ENCODE measurements around the gene NT5DC3. TPM values are rescaled to one million over a fixed set of nuclear protein-coding genes. Genes with fewer than 3 reads are reported as not detected.

NT5DC3 gene
- total RNA-seq, 1 donor from 2014 or later = 9.9 TPM

GRCh38 chr12:103879048-103879692 lies 38.1 kb upstream of the NT5DC3 start:
- Histone ChIP-seq H3K9ac (ENCODE audit: low read depth in 1 of 3, low read length in 3 of 3) (no peak overlapping the region), H3K4me3 (ENCODE audit: low read length in 3 of 3) (no peak overlapping the region)

DNA sequence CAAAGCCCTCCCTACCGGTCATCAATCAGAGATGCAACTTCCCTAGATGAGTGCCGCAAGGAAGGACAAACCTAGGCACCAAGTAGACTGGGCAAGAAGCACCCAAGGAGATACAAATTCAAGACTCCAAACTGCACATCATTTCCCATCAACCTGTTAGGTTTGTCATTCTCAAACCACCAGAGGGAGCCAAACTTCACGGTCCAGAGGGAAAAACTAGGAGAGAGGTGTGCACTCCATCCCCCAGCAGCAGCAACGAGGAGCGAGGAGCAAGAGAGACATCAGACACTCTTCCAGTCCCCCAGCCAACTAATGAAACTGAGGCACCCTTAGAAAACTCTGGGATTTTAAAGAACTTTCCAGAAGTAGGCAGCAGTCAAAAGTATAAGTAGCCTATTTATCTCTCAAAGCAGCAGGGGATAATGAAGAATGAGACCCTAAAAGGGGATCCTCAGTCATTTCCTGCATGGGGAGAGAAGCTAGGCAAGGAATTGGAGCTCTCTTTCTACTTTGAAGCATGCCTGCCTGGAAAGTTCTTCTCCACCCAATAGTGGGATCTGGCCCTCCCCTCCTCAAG lies 37.0 kb upstream of the NT5DC3 start:
- Histone ChIP-seq H3K4me3 (ENCODE audit: low read length in 3 of 3) (no peak overlapping the region), H3K9ac (ENCODE audit: low read depth in 1 of 3, low read length in 3 of 3) (no peak overlapping the region), H3K9me3 (ENCODE audit: control insufficient read depth in 3 of 3, low read length in 3 of 3) (no peaks in the 10 kb centered on the region), H3K36me3 (ENCODE audit: control insufficient read depth in 3 of 3, insufficient read depth in 3 of 3, low read length in 3 of 3) (no peaks in the 10 kb centered on the region), H3K4me1 (ENCODE audit: control insufficient read depth in 3 of 3, insufficient read depth in 3 of 3, low read length in 3 of 3) (no peaks in the 10 kb centered on the region), H3K27me3 (ENCODE audit: control insufficient read depth in 3 of 3, insufficient read depth in 3 of 3, low read length in 3 of 3) (no peaks in the 10 kb centered on the region), H3K27ac (ENCODE audit: low read depth, low read length) (no peak overlapping the region)

More at GRCh38 chr12:103879048-103879692, 38.1 kb upstream of the NT5DC3 start:
- Histone ChIP-seq H3K36me3 (ENCODE audit: control insufficient read depth in 3 of 3, insufficient read depth in 3 of 3, low read length in 3 of 3) (no peaks in the 10 kb centered on the region), H3K4me1 (ENCODE audit: control insufficient read depth in 3 of 3, insufficient read depth in 3 of 3, low read length in 3 of 3) (no peaks in the 10 kb centered on the region), H3K9me3 (ENCODE audit: control insufficient read depth in 3 of 3, low read length in 3 of 3) (no peaks in the 10 kb centered on the region), H3K27me3 (ENCODE audit: control insufficient read depth in 3 of 3, insufficient read depth in 3 of 3, low read length in 3 of 3) (no peaks in the 10 kb centered on the region), H3K27ac (ENCODE audit: low read depth, low read length) (no peak overlapping the region)

GRCh38 chr12:103877288-103877687 lies 36.3 kb upstream of the NT5DC3 start:
- H3K9me3 ChIP-seq (ENCODE audit: control insufficient read depth in 3 of 3, low read length in 3 of 3) = no peaks in the 10 kb centered on the region
- H3K27me3 ChIP-seq (ENCODE audit: control insufficient read depth in 3 of 3, insufficient read depth in 3 of 3, low read length in 3 of 3) = no peaks in the 10 kb centered on the region
- no peaks in the 10 kb centered on the region for H3K4me1 ChIP-seq (ENCODE audit: control insufficient read depth in 3 of 3, insufficient read depth in 3 of 3, low read length in 3 of 3)

DNA sequence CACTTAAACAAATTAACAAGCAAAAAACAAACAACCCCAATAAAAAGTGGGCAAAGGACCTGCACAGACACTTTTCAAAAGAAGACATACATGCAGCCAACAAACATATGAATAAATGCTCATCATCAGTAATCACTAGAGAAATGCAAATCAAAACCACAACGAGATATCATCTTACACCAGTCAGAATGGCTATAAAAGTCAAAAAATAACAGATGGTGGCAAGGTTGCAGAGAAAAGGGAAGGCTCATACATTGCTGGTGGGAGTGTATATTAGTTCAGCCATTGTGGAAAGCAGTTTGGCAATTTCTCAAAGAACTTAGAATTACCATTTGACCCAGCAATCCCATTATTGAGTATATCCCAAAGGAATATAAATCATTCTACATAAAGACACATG lies 34.6 kb upstream of the NT5DC3 start:
- H3K9me3 ChIP-seq (ENCODE audit: control insufficient read depth in 3 of 3, low read length in 3 of 3) = no peaks in the 10 kb centered on the region
- no peak overlapping the region for H3K4me3 ChIP-seq (ENCODE audit: low read length in 3 of 3)
- no peaks in the 10 kb centered on the region for H3K27me3 ChIP-seq (ENCODE audit: control insufficient read depth in 3 of 3, insufficient read depth in 3 of 3, low read length in 3 of 3)
- H3K4me1 ChIP-seq (ENCODE audit: control insufficient read depth in 3 of 3, insufficient read depth in 3 of 3, low read length in 3 of 3) = no peaks in the 10 kb centered on the region
- no peaks in the 10 kb centered on the region for H3K36me3 ChIP-seq (ENCODE audit: control insufficient read depth in 3 of 3, insufficient read depth in 3 of 3, low read length in 3 of 3)
- H3K27ac ChIP-seq (ENCODE audit: low read depth, low read length) = no peak overlapping the region
- no peak overlapping the region for H3K9ac ChIP-seq (ENCODE audit: low read depth in 1 of 3, low read length in 3 of 3)

More at GRCh38 chr12:103877288-103877687, 36.3 kb upstream of the NT5DC3 start:
- Histone ChIP-seq H3K4me3 (ENCODE audit: low read length in 3 of 3) (no peak overlapping the region), H3K27ac (ENCODE audit: low read depth, low read length) (no peak overlapping the region), H3K9ac (ENCODE audit: low read depth in 1 of 3, low read length in 3 of 3) (no peak overlapping the region), H3K36me3 (ENCODE audit: control insufficient read depth in 3 of 3, insufficient read depth in 3 of 3, low read length in 3 of 3) (no peaks in the 10 kb centered on the region)

- H3K27ac ChIP-seq (ENCODE audit: low read depth, low read length) = no peak overlapping the region
- no peaks in the 10 kb centered on the region for H3K9me3 ChIP-seq (ENCODE audit: control insufficient read depth in 3 of 3, low read length in 3 of 3)
- no peaks in the 10 kb centered on the region for H3K4me1 ChIP-seq (ENCODE audit: control insufficient read depth in 3 of 3, insufficient read depth in 3 of 3, low read length in 3 of 3)
- no peaks in the 10 kb centered on the region for H3K27me3 ChIP-seq (ENCODE audit: control insufficient read depth in 3 of 3, insufficient read depth in 3 of 3, low read length in 3 of 3)
- no peak overlapping the region for H3K9ac ChIP-seq (ENCODE audit: low read depth in 1 of 3, low read length in 3 of 3)
- no peak overlapping the region for H3K4me3 ChIP-seq (ENCODE audit: low read length in 3 of 3)
- no peaks in the 10 kb centered on the region for H3K36me3 ChIP-seq (ENCODE audit: control insufficient read depth in 3 of 3, insufficient read depth in 3 of 3, low read length in 3 of 3)
These were observed 27.2 kb upstream of the NT5DC3 start for GRCh38 chr12:103868215-103868614.

GRCh38 chr12:103865151-103865730 lies 24.2 kb upstream of the NT5DC3 start:
- H3K4me3 ChIP-seq (ENCODE audit: low read length in 3 of 3) = no peak overlapping the region
- H3K36me3 ChIP-seq (ENCODE audit: control insufficient read depth in 3 of 3, insufficient read depth in 3 of 3, low read length in 3 of 3) = no peaks in the 10 kb centered on the region
- H3K27ac ChIP-seq (ENCODE audit: low read depth, low read length) = no peak overlapping the region
- no peaks in the 10 kb centered on the region for H3K4me1 ChIP-seq (ENCODE audit: control insufficient read depth in 3 of 3, insufficient read depth in 3 of 3, low read length in 3 of 3)
- no peak overlapping the region for H3K9ac ChIP-seq (ENCODE audit: low read depth in 1 of 3, low read length in 3 of 3)
- no peaks in the 10 kb centered on the region for H3K9me3 ChIP-seq (ENCODE audit: control insufficient read depth in 3 of 3, low read length in 3 of 3)
- H3K27me3 ChIP-seq (ENCODE audit: control insufficient read depth in 3 of 3, insufficient read depth in 3 of 3, low read length in 3 of 3) = no peaks in the 10 kb centered on the region

DNA sequence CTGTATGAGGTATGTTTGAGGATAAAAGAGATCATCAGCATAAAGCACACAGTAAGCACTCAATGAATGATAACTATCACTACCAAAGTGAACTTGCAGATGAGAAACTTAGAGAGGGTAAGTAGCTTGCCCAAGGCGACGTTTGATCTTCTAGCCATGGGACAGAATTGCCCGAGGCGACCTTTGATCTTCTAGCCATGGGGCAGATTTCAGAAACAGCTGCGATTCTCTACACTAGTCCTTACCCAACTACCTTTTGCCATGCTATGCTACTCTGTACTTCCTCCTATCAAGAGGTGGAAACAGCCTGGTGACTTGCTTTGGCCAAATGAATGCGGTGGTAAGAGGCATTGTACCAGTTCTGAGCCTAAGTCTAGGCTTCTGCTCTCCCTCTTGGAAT lies 23.7 kb upstream of the NT5DC3 start:
- peaks cover 0 to 1% (median 0%) of the 10 kb centered on the region in 3 donors for H3K4me1 ChIP-seq (ENCODE audit: control insufficient read depth in 3 of 3, insufficient read depth in 3 of 3, low read length in 3 of 3)
- no peaks in the 10 kb centered on the region for H3K27me3 ChIP-seq (ENCODE audit: control insufficient read depth in 3 of 3, insufficient read depth in 3 of 3, low read length in 3 of 3)
- H3K4me3 ChIP-seq (ENCODE audit: low read length in 3 of 3) = no peak overlapping the region
- H3K27ac ChIP-seq (ENCODE audit: low read depth, low read length) = no peak overlapping the region
- H3K9ac ChIP-seq (ENCODE audit: low read depth in 1 of 3, low read length in 3 of 3) = no peak overlapping the region
- no peaks in the 10 kb centered on the region for H3K9me3 ChIP-seq (ENCODE audit: control insufficient read depth in 3 of 3, low read length in 3 of 3)
- no peaks in the 10 kb centered on the region for H3K36me3 ChIP-seq (ENCODE audit: control insufficient read depth in 3 of 3, insufficient read depth in 3 of 3, low read length in 3 of 3)

DNA sequence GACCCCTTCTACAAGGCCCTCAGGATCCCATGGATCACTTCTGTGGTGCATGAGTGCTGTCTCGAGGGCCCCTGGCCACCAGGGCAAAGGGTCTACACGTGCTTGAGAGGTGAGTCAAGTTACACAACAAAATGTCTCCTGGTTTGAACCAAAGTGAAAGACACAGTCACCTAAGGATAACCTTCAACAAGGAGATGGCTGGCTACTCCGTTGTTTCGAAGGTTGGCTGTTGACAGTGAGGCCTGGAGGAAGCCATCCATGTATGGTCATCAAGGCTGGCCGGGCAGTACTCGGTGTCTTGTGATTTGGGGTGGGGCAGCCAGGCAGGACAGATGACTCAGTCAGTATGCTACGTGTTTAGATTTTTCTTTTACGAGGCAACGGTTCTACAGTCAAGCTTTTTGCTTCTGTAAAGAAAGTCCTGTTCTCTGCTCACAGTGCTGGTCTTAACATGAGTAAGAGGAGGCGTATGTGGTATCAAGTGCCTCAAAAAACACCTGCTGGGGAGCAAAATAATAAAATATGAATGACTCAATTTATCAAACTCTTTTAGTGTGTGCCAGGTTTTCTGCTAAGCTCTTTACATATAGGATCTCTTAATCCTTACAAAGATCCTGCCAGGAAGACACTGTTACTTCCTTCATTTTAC lies 18.0 kb upstream of the NT5DC3 start:
- no peak overlapping the region for H3K4me3 ChIP-seq (ENCODE audit: low read length in 3 of 3)
- H3K27ac ChIP-seq (ENCODE audit: low read depth, low read length) = peak overlapping the region; percentile 28
- H3K36me3 ChIP-seq (ENCODE audit: control insufficient read depth in 3 of 3, insufficient read depth in 3 of 3, low read length in 3 of 3) = no peaks in the 10 kb centered on the region
- peaks cover 0 to 5% (median 4%) of the 10 kb centered on the region in 3 donors for H3K4me1 ChIP-seq (ENCODE audit: control insufficient read depth in 3 of 3, insufficient read depth in 3 of 3, low read length in 3 of 3)
- no peaks in the 10 kb centered on the region for H3K9me3 ChIP-seq (ENCODE audit: control insufficient read depth in 3 of 3, low read length in 3 of 3)
- no peaks in the 10 kb centered on the region for H3K27me3 ChIP-seq (ENCODE audit: control insufficient read depth in 3 of 3, insufficient read depth in 3 of 3, low read length in 3 of 3)
- peak overlapping the region in 1 of 3 donors; percentile 2 for H3K9ac ChIP-seq (ENCODE audit: low read depth in 1 of 3, low read length in 3 of 3)

GRCh38 chr12:103858335-103858734 lies 17.3 kb upstream of the NT5DC3 start:
- no peaks in the 10 kb centered on the region for H3K9me3 ChIP-seq (ENCODE audit: control insufficient read depth in 3 of 3, low read length in 3 of 3)
- H3K4me1 ChIP-seq (ENCODE audit: control insufficient read depth in 3 of 3, insufficient read depth in 3 of 3, low read length in 3 of 3) = peaks cover 0 to 5% (median 4%) of the 10 kb centered on the region in 3 donors
- H3K36me3 ChIP-seq (ENCODE audit: control insufficient read depth in 3 of 3, insufficient read depth in 3 of 3, low read length in 3 of 3) = no peaks in the 10 kb centered on the region
- H3K9ac ChIP-seq (ENCODE audit: low read depth in 1 of 3, low read length in 3 of 3) = no peak overlapping the region
- H3K27me3 ChIP-seq (ENCODE audit: control insufficient read depth in 3 of 3, insufficient read depth in 3 of 3, low read length in 3 of 3) = no peaks in the 10 kb centered on the region
- H3K27ac ChIP-seq (ENCODE audit: low read depth, low read length) = no peak overlapping the region
- no peak overlapping the region for H3K4me3 ChIP-seq (ENCODE audit: low read length in 3 of 3)

- no peak overlapping the region for H3K9ac ChIP-seq (ENCODE audit: low read depth in 1 of 3, low read length in 3 of 3)
- H3K36me3 ChIP-seq (ENCODE audit: control insufficient read depth in 3 of 3, insufficient read depth in 3 of 3, low read length in 3 of 3) = no peaks in the 10 kb centered on the region
- H3K4me1 ChIP-seq (ENCODE audit: control insufficient read depth in 3 of 3, insufficient read depth in 3 of 3, low read length in 3 of 3) = peaks cover 0 to 5% (median 4%) of the 10 kb centered on the region in 3 donors
- no peaks in the 10 kb centered on the region for H3K27me3 ChIP-seq (ENCODE audit: control insufficient read depth in 3 of 3, insufficient read depth in 3 of 3, low read length in 3 of 3)
- no peaks in the 10 kb centered on the region for H3K9me3 ChIP-seq (ENCODE audit: control insufficient read depth in 3 of 3, low read length in 3 of 3)
- no peak overlapping the region for H3K4me3 ChIP-seq (ENCODE audit: low read length in 3 of 3)
- no peak overlapping the region for H3K27ac ChIP-seq (ENCODE audit: low read depth, low read length)
These were observed 16.1 kb upstream of the NT5DC3 start for GRCh38 chr12:103857164-103857563.
